Activated CD4-positive, alpha-beta T cell treated with anti-CD3 and anti-CD28 coated beads, Interleukin-2, Interleukin-6, amounts not matched to agents 100 ng/mL and 50 ng/mL, durations not matched to agents 16 hours and 8 hours (primary cell): ENCODE results near the gene CARM1.
"Not testable (repeated sequence)": the region's sequence is repeated elsewhere in the genome, so short reads cannot be mapped to it uniquely, and the experiment has no call there.

Experiments
- DNase-seq: peaks from one replicate; pipeline ENCODE4 v3.0.0-alpha.2; 2020

CARM1 gene

DNA sequence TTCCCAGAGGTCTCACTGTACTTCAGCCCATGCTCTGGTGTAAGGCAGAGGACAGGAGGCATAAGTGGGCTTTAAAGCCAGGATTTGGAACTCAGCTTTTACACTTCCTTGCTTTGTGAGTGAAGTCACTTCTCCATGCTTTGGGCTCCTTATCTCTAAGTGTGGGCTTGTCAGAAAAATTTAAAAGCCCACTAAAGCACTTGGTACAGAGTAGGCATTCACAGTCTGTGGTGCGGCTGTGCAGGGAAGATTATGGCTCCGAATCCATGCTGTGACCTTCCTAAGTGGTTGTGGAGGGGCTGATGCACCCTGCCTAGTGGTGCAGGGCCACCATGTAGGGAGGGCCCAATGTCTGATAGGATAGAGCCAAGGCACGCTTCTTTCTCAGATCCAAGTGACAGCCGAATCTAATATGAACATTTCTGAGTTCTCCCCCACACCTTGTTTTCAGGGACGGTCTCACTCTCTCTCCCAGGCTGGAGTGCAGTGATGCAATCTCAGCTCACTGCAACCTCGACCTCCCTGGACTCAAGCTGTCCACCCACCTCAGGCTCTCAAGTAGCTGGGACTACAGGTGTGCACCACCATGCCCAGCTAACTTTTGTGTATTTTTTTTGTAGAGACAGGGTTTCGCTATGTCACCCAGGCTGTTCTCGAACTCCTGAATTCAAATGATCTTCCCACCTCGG, 64.2 kb downstream of the CARM1 start:
- DNase-seq = no peak

DNA sequence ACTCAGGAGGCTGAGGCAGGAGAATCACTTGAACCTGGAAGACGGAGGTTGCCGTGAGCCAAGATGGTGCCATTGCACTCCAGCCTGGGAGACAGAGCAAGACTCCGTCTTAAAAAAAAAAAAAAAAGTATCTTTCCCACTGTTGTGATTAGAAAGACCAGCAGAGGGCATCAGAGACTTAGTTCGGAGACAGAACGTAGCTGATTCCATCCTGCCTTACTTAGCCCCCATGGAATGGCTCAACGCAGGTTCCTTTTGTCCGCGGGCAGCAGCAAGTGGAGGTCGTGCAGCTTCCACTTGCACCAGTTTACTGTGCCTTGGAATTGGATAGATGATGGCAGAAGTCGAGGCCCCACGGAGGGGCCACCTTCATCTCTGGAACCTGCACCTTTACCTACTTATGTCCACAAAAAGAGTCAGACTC, 65.3 kb downstream of the CARM1 start:
- DNase-seq = peak; percentile 67

- DNase-seq = not testable (repeated sequence)
Measured at GRCh38 chr19:10941649-10942048, 70.3 kb downstream of the CARM1 start.

- DNase-seq = not testable (repeated sequence)
Measured at GRCh38 chr19:10943412-10943811, 72.1 kb downstream of the CARM1 start.

DNA sequence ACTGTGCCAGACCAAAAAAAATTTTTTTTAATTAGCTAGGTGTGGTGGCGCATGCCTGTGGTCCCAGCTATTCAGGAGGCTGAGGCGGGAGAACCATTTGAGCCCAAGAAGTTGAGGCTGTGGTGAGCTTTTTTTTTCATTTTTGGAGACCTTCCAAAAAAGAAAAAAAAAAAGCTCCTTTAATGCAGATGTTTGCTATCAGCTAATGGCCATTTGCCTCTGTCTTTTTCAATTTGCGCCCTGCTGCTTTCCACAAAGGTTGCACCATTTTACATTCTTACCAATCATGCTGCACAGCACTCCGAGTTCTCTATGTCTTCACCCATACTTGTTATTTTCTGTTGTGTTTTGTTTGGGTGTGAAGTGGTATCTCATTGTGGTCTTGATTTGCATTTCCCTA, 73.9 kb downstream of the CARM1 start:
- DNase-seq = no peak

- DNase-seq = no peak
Measured at GRCh38 chr19:10946958-10947657, 75.8 kb downstream of the CARM1 start.

GRCh38 chr19:10952809-10953208, 81.5 kb downstream of the CARM1 start:
- DNase-seq = no peak

GRCh38 chr19:10959277-10959968, 88.1 kb downstream of the CARM1 start:
- not testable (repeated sequence) for DNase-seq

GRCh38 chr19:10960314-10961072, 89.1 kb downstream of the CARM1 start, which contains the start of gene SMARCA4:
Gene SMARCA4, plus strand, starts transcription at chr19:10961030. Its CDS starts 23,122 bp downstream, at chr19:10984152.
- DNase-seq = peak; percentile 99

DNA sequence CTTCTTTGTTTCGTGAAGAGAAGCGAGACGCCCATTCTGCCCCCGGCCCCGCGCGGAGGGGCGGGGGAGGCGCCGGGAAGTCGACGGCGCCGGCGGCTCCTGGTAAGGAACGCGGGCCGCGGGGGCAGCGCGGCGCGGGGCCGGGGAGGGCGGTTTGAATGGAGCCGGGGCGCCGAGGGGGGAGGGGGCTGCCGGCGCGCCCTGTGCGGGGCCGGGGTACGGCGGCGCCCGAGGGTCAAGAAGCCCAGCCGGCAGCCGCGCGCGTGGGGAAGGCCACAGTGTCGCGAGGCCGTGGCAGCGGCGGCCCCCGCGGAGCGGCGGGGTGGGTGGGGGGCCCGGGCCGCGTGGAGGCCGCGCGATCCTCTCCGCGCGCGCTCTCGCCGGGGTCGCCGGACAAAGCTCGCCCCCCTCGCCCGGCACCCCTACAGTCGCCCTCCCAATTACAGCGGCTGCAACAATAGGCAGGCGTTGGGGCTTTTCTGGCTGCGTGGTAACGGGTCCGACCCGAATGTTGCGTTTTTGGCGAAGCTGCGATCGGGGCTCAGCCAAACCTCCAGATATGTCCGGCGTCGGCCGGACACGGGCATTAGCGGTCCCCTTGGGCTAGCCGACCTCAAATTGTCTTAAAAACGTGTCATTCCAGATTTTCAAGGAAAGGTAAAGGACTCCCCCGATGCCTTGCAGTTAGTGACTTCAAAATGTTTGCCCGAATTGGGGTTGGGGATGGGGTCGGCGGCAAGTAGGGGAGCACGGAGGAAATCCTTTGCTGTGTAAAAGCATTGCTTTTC, 89.9 kb downstream of the CARM1 start:
- DNase-seq = peak; percentile 36

- DNase-seq = no peak
Measured at GRCh38 chr19:10962863-10963262, 91.5 kb downstream of the CARM1 start.

DNA sequence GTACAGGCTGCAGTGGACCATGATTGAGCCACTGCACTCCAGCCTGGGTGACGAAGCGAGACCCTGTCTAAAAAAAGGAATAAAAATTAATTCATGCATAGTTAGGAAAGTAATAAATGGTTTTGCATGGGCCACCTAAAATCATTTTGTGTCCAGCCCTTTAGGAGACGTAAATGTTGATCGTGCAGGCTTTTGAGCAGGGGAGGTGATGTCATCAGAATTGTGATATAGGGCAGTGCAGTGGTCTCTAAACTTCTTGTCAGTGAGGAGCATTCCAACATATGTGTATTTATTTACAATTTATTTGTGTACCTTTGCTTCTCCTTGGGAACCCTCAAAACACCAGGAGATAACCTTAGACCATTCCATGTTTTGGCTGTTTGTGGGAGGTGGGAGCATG, 92.5 kb downstream of the CARM1 start:
- no peak for DNase-seq

DNA sequence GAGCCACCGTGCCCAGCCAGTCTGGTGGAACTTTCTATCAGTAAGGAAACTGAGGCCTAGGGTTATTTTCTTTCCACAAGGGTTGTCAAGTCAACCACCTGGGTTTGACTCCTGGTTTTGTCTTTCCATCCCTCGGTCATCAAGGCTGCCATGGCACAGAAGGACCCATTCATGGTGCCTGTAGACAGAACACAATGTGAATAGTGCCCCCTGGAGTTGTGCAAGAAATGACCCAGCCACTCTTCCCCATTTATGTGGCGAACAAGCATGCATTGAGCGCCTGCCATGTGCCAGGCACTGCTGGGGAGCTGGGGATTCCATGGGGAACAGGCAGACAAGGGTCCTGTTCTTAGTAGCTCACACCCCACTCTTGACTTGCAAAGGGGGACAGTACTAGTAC, 93.5 kb downstream of the CARM1 start:
- DNase-seq = no peak

GRCh38 chr19:10965398-10965797, 94.0 kb downstream of the CARM1 start:
- no peak for DNase-seq

GRCh38 chr19:10966809-10967208, 95.5 kb downstream of the CARM1 start:
- DNase-seq = no peak

- DNase-seq = no peak
Measured at GRCh38 chr19:10968527-10969135, 97.3 kb downstream of the CARM1 start.

DNA sequence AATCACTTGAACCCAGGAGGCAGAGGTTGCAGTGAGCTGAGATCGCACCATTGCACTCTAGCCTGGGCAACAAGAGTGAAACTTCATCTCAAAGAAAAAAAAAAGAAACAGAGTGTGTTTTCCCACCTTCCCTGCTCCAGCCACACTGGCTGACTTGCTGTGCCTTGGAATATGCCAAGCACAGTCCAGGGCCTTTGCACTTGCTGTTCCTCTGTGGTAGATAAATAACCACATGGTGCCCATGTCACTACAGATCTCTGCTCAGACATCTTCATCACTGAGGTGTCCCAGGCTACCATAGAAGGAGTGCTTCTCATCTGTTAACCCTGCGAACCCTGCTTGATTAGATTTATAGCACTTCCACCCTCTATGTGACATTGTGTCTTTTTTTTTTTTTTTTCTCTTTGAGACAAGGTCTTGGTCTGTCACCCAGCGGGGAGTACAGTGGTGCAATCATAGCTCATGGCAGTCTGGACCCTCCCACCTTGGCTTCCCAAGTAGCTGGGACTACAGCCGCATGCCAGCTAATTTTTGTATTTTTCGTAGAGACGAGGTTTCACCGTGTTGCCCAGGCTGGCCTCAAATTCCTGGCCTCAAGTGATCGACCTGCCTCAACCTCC, 99.9 kb downstream of the CARM1 start:
- no peak for DNase-seq
